HG03442 (cell line): ENCODE results near the gene RRBP1.

Experiments used
- ATAC-seq: cut with Tn5 transposase; IDR thresholded peaks from one replicate; pipeline ENCODE4 v1.9.1; 2021; ENCODE audit warnings: mild to moderate bottlenecking, moderate library complexity; ENCODE audit not compliant: unreplicated experiment

The RRBP1 gene

DNA sequence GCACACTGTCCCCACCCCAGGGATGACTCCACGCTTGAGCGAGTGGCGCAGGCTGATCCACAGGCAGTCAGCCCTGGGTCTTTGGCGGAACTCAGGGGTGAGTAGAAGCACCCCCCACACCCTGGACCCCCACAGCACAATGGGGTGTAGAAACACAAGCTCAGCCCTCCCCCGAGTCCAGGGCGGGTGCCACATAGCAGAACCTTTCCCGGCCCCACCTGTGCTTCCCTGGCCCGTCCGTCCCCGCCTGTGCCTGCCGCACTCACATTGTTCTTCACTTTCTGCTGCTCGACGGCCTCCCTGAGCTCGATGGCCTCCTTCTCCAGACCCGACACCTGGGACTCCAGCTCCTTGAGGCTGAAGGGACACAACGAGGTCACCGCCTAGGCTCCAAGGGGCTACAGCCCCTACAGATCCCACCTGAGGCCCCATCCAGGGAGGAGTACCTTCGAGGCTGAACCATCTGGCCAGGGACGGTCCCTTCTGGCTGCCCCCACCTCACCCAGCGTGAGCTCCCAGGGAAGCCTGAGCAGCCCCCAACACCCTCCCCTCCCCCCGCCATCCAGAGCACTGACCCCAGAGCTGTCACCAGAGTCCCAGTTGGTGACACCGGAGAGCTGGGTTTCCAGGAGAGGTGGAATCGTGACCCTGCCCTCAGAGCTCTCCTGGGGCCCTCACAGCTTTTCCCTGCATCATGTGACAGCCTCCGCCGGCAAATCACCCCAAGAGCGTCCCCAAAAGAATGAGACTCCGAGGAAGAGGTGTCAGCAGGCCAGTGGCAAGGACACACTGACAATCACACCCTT lies 56.6 kb downstream of the RRBP1 start:
- no peak for ATAC-seq

DNA sequence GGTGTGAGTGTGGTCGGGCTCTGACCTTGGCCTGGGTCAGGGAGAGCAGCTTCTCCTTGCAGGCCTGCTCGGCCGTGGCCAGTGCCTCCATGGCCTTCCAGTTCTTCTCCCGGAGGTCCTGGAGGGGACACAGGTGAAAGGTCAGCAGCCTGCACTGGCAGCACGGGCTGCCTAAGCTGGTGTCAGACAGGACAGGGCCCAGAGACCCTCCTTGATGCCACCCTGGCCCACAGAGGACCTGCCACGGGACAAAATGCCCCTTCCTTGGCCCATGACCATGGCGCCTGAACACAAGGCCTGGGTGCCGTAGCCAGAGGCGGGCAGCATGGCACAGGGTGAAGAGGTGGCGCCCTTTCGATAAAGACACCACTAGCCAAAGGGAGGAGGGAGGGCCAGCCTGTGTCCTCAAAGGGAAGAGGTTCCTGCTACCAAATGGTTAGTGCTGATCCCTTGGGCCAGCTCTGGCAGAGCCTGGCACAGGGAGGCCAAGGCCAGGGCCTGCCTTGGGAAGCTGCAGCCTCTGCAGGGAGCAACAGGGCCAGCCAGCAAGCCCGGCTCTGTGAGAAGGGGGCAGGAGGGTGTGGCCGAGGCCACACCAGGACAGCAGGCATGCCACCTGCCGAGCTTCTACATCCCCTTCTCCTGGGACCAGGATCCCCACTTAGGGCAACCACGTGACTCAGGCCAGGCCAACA lies 57.3 kb downstream of the RRBP1 start:
- no peak for ATAC-seq

- no peak for ATAC-seq
These were observed 58.0 kb downstream of the RRBP1 start for GRCh38 chr20:17624070-17624469.

DNA sequence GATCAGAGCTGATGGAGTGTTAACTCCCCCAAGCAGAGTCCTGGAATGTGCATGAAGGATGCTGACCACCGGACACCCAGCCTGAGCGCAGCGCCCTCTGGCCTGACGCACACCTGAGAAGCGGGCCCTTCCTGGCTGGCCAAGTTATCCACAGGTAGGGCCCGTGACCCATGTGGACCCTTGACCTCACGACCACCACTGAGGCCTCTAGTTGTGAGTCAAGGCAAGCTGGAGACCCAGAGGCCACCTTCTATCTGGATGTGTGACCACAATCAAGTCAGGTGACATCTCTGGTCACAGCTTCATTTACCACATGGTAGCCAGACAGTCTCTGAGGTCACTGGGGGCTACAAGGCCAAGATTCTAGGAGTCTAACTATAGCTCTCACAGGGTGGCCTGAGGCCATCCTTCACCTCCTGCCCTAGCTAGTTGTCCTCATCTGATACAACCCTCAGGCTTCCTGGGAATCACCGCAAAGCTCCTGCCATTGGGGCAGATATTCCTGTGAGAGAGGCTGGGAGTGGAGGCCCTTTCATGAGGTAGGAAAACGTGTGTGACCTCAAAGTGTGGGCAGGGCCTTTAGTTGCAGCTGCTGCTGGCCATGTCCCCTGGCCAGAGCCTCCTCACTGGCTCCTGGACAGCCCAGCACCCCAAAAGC lies 59.1 kb downstream of the RRBP1 start:
- ATAC-seq: no peak

- ATAC-seq: no peak
These were observed 59.8 kb downstream of the RRBP1 start for GRCh38 chr20:17622086-17622850.

GRCh38 chr20:17621229-17621968 lies 60.6 kb downstream of the RRBP1 start:
- ATAC-seq: no peak

DNA sequence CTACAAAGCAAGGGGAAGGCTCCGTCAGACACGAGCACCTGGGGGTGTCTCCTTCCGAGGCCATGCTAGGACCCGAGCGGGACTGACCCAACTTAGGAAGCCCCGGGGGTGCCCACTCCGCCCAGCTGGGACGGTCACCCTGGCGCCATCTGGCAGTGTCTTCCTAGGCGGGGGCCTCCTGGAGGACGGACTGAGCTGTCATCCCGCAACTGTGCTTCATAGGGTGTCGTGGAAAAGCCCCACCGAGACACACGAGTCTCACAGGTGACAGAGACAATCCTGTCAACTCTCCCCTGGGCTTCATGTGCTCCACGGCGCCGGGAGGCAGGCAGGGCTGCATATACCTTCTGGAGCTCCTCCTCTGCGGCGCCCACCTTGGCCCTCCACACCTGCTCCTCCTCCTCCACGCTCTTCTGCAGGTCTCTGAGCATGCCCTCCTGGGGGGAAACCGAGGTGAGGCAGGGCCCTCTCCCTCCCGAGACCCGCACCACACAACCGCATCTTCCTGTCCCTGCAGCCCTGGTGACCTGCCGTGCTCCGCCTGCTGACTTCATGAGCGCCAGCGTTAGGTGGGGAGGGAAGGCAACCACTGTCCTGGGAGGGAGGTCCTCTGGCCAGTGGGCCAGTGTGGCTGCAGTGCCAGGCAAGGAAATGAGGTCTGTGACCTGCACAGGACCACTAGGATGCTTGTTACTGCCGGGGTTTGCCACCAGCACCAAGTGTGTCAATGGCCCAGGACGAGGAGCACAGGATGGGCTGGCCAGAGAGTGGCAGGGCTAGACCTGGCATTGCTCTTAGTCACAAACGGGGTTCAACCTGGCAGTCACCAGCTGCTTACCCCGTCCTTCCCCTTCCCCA lies 61.4 kb downstream of the RRBP1 start:
- no peak for ATAC-seq

DNA sequence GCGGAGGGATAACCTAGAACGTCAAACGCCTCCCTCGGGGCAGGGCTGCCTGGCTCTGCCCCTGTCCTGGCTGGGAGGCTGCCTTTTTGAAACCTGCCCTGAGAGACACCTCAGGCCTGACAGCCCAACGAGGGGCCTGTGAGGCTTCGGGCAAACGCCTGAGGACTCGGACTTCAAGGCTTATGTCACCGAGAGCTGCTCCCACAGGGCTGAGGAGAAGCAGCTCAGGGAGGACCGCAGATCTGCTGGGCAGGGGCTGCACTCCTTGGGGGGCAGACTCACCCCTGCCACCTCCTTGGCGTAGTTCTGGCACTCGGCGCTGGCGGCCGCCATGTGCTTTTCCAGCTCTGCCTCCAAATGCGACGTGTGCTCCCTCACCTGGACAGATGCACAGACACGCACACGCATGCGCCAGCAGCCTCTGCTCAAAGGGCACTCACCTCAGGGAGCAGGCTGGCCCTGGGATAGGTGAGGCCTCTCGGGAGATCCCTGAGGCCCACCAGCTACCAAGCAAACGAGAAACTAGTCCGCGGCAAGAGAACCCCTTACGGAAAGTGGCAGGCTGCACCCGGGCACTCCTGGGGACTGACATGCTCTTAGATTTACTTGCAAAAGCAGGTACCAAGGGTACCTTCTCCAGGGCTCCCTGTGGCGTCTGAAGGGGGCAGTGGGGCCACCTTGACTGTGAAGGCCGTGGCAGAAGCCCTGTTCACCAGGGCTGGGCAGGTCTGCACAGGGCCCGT lies 62.5 kb downstream of the RRBP1 start:
- no peak for ATAC-seq

DNA sequence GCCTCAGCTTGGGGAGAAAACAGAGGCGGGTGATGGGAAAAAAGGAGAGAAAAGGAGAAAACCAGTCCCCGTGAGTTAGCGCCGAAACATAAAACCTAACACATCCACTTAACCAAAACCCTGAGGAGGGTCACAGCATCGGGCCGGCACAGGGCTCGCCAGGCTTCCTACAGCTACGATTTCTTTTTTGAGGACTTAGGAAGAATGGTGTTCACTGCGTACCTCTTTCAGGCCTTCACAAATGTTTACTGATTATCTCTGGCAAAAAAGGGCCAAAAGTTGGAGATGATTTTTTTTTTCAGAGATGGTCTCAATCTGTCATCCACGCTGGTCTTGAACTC lies 63.4 kb downstream of the RRBP1 start:
- no peak for ATAC-seq

DNA sequence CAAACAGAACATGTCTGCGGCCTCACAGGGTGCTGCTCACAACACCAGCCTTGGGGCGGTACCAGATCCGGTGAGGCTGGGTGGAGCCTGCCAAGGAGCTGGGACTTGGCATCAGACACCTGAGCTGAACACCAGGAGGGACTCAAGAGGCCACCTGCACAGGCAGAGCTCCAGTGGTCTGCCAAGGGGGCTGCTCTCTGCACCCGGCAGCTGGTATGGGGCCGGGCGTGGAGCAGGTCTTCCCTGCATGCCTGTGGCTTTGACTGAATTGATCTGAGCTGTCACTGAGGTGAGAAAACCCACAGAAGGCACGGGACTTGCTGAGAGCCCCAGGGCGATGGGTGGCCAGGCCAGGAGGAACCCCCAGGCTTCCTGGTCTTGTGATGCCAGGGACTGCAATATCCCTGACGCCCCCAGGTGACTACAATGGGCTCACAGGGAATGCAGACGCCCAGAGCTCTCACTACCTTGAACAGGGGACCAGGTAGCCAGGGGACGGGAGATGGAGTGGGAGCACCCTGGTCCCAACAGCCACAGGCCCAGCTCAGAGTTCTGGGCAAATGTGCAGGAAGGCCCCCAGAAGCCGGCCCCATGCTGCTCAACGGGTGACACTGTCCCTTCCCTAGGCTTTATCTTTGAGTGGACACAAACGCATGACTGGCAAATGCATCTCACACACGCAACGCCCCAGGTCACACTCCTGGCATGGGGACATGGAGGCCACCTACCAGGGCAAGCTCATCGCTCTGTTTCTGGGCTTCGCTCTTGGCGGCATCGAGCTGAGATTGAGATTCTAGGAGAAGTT lies 64.0 kb downstream of the RRBP1 start:
- ATAC-seq: no peak

- no peak for ATAC-seq
These were observed 64.7 kb downstream of the RRBP1 start for GRCh38 chr20:17617212-17617867.

- no peak for ATAC-seq
These were observed 65.4 kb downstream of the RRBP1 start for GRCh38 chr20:17616480-17617211.

DNA sequence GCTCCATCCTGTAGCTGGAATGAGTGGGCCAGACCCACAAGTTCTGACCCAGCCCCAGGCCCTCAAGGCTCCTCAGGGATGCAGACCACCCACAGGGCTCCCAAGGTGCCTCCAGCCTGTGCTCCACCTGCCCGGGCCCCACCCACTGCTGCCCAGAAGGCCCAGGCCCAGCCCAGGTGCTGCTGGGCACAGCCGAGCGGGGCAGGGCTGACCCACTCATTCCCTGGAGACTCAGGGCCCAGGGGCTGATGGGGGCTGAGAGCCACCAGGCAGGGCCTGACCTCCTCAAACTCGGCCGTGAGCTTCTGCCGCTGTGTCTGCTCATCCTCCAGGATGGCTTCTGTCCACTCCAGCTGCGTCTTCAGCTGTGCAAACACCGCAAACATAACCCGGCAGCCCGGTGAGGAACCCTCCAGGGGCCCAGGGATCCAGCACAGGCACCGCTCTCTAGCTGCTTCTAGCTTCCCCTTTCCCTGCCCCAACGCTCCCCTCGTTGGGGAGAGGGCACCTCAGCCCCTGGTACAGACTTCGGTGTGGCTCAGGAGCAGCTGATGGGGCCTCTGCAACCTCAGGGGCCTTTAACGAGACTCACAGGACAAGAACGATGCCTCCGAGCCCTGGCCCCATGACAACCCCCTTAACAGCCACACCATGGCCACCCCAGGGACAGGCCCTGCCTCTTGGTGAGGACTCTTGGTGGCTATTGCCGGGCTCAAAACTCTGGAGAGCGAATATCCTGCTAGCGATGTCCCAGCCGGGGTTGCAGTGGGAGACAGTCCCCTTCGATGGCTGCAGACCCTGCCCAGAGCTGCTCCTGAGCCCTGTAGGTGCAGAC lies 66.2 kb downstream of the RRBP1 start:
- ATAC-seq: no peak

DNA sequence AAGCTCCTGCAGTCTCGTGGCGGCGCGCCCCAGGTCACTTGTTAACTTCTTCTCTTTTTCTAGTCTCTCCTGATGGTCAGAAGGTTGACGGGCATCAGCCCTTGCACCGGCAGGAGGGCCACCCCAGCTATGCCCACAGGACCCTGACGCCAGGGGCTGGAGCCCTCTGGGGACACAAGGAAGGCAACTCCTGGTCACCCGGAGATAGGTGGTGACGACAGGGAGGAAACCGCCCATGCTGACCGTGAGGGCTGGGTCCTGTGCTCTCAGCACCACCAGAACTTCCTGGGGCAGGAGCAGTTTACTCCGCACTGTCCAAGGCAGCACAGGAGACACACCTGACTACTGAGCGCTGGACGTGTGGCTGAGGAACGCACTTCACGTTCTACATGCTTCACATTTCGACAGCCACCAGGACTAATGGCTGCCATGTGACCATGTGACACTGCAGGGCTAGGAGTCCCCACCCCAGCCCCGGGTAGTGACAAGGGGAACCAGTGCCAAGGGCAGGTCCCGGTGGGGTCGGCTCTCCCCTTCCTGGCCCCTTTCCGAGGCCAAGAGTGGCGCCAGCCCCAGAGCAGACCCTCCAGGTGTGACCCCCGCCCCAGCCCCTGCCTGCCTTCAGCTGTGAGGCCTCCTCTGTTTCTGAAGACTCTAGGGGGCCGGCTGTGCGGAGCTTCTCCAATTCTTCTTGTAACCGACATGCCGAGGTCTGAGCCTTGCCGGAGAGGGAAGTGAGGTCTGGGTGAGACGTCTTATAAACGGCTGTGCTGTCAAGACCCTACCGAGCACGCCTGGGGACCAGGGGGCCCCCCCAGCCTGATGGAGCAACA lies 67.0 kb downstream of the RRBP1 start:
- no peak for ATAC-seq

- ATAC-seq: no peak
These were observed 67.7 kb downstream of the RRBP1 start for GRCh38 chr20:17614176-17614811.
